K562 (cell line): ENCODE data around the gene PPP2R1B. TPM values are rescaled to one million over a fixed set of nuclear protein-coding genes. Genes with fewer than 3 reads are reported as not detected.

Experiments used
- ATAC-seq: fragments of 200-7000 bp; cut with Tn5 transposase; 3 replicates; pipeline ENCODE4 v1.9.1; 2020; ENCODE audit warnings: moderate library complexity
- BruUV-seq: library from RNA; stranded (reverse); fragments of 400-500 nt; replicated peaks from 2 replicates; lab custom pipeline; 2021; lab: Mats Ljungman, UMichigan
- CTCF ChIA-PET: fragments of 300-600 bp; formaldehyde crosslinking; extraction: SDS; loops from one replicate; lab custom pipeline; 2021; ENCODE audit warnings: low intra/inter-chr PET ratio; lab: Yijun Ruan, JAX
- POLR2A ChIA-PET: fragments of 300-600, 350-650 bp; sonication (Branson Sonifier 250); formaldehyde crosslinking; extraction: SDS; loops from one replicate; lab custom pipeline; 2021; ENCODE audit warnings: antibody characterized with exemption, inconsistent platforms; lab: Yijun Ruan, JAX
- DNase-seq, 4 experiments: peaks; one replicate each; pipeline versions ENCODE4 v3.0.0 to v3.0.0-alpha.2; 2011 to 2018; ENCODE audit warnings: low spot score in 3 of 4, mixed read lengths in 3 of 4; ENCODE audit errors: extremely low read depth in 1 of 4
- FAIRE-seq: peaks from 2 replicates; lab custom pipeline; 2011; peaks lifted over from hg19 to GRCh38; lab: Jason Lieb, UNC
- H2AFZ ChIP-seq: 2 replicates; pipeline ENCODE4 v1.6.0; 2011; ENCODE audit warnings: low read depth, low read length, control low read depth, inconsistent platforms
- H3K27ac ChIP-seq: fragments of 200-600 bp; 3 replicates; pipeline ENCODE4 v1.8.0; 2011; ENCODE audit warnings: low read depth, mild to moderate bottlenecking, control low read depth, inconsistent platforms, low read length, moderate library complexity, mixed read lengths; ENCODE audit errors: extremely low read depth
- H3K27me3 ChIP-seq, 2 experiments: fragments of 300-600 bp in 1 of 2; 2 replicates in 1 of 2; 3 replicates in 1 of 2; pipeline versions ENCODE4 v1.6.0 to v1.8.0; 2011; ENCODE audit warnings: inconsistent platforms in 2 of 2, low read length in 2 of 2, mild to moderate bottlenecking in 1 of 2, mixed read lengths in 1 of 2, moderate library complexity in 1 of 2; ENCODE audit not compliant: control insufficient read depth in 2 of 2, insufficient read depth in 2 of 2
- H3K36me3 ChIP-seq: fragments of 300-600 bp; 3 replicates; pipeline ENCODE4 v1.8.0; 2011; ENCODE audit warnings: mild to moderate bottlenecking, low read length, inconsistent platforms; ENCODE audit not compliant: control insufficient read depth, insufficient read depth
- H3K4me1 ChIP-seq, 2 experiments: fragments of 200-600 bp in 1 of 2; replicated peaks in 1 of 2; 2 replicates in 1 of 2; 3 replicates in 1 of 2; pipeline versions ENCODE4 v1.5.1 to v1.8.0; 2011; ENCODE audit warnings: inconsistent platforms in 2 of 2, low read length in 2 of 2, mild to moderate bottlenecking in 1 of 2, mixed read lengths in 1 of 2, moderate library complexity in 1 of 2; ENCODE audit not compliant: control insufficient read depth in 2 of 2, insufficient read depth in 2 of 2
- H3K4me2 ChIP-seq: 2 replicates; pipeline ENCODE4 v1.6.1; 2011; ENCODE audit warnings: low read length, control low read depth, inconsistent platforms, mixed read lengths; ENCODE audit not compliant: insufficient read depth
- H3K4me3 ChIP-seq: fragments of 200-600 bp; sonication (generic), shearing (Covaris generic); 2 replicates; pipeline ENCODE4 v1.5.1; 2016; ENCODE audit warnings: control low read depth, inconsistent platforms
- H3K79me2 ChIP-seq: fragments of 200-600 bp; 3 replicates; pipeline ENCODE4 v1.8.0; 2011; ENCODE audit warnings: low read length, inconsistent platforms; ENCODE audit not compliant: control insufficient read depth, insufficient read depth
- H3K9ac ChIP-seq, 2 experiments: 2 replicates each; pipeline versions ENCODE4 v1.6.0 to v1.6.1; 2011; ENCODE audit warnings: low read depth in 2 of 2, low read length in 2 of 2, control low read depth in 1 of 2, inconsistent platforms in 1 of 2, mild to moderate bottlenecking in 1 of 2, mixed read lengths in 1 of 2; ENCODE audit not compliant: insufficient read depth in 1 of 2
- H3K9me1 ChIP-seq: one replicate; pipeline ENCODE4 v1.6.0; 2011; ENCODE audit warnings: inconsistent platforms, mild to moderate bottlenecking, low read length, moderate library complexity; ENCODE audit not compliant: control insufficient read depth, insufficient read depth
- H3K9me3 ChIP-seq: replicated peaks from 2 replicates; pipeline ENCODE4 v1.5.1; 2011; ENCODE audit warnings: low read depth, low read length, inconsistent platforms; ENCODE audit not compliant: control insufficient read depth, insufficient read depth
- H4K20me1 ChIP-seq: replicated peaks from 2 replicates; pipeline ENCODE4 v1.6.1; 2011; ENCODE audit warnings: low read length, inconsistent platforms, mixed read lengths; ENCODE audit not compliant: control insufficient read depth, insufficient read depth
- BCL6 ChIP-seq: fragments of 250-450 bp; sonication (Bioruptor Pico); IDR thresholded peaks from 2 replicates; pipeline ENCODE4 v1.4.0; 2020
- BCOR ChIP-seq: fragments of 450-650 bp; IDR thresholded peaks from 2 replicates; pipeline ENCODE4 v1.6.1; 2016
- BMI1 ChIP-seq: fragments of 150-350 bp; IDR thresholded peaks from 2 replicates; pipeline ENCODE4 v1.6.1; 2014; ENCODE audit warnings: low read length
- HES1 ChIP-seq: fragments of 450-650 bp; IDR thresholded peaks from 2 replicates; pipeline ENCODE4 v1.6.1; 2016; ENCODE audit warnings: low read depth, mild to moderate bottlenecking, moderate library complexity
- PKNOX1 ChIP-seq: fragments of 450-650 bp; IDR thresholded peaks from 2 replicates; pipeline ENCODE4 v1.6.1; 2016
- POU5F1 ChIP-seq: fragments of 150-350 bp; IDR thresholded peaks from 2 replicates; pipeline ENCODE4 v1.6.1; 2014; ENCODE audit warnings: borderline replicate concordance, low read length, low read depth, mild to moderate bottlenecking; ENCODE audit not compliant: partially characterized antibody
- RB1 ChIP-seq: fragments of 450-650 bp; IDR thresholded peaks from 2 replicates; pipeline ENCODE4 v1.6.1; 2017; ENCODE audit warnings: low read depth, mild to moderate bottlenecking
- RBBP5 ChIP-seq: fragments of 200-600 bp; sonication (generic); IDR thresholded peaks from 2 replicates; pipeline ENCODE4 v1.6.1; 2012; ENCODE audit warnings: borderline replicate concordance, mild to moderate bottlenecking, low read length, control low read depth, inconsistent platforms; ENCODE audit not compliant: insufficient read depth, poor library complexity, severe bottlenecking
- STAT5B ChIP-seq: fragments of 250-450 bp; sonication (Bioruptor Pico); IDR thresholded peaks from 2 replicates; pipeline ENCODE4 v1.8.0; 2021; ENCODE audit warnings: mild to moderate bottlenecking, inconsistent platforms
- TSC22D4 ChIP-seq: fragments of 450-650 bp; IDR thresholded peaks from 2 replicates; pipeline ENCODE4 v1.6.1; 2016; ENCODE audit warnings: missing genetic modification characterization, missing biosample characterization, control low read depth
- ZBTB17 ChIP-seq: fragments of 450-650 bp; formaldehyde crosslinking; IDR thresholded peaks from 2 replicates; pipeline ENCODE4 v1.4.0; 2020; ENCODE audit warnings: mild to moderate bottlenecking
- ZNF175 ChIP-seq: fragments of 200-800 bp; sonication (Bioruptor generic); IDR thresholded peaks from 2 replicates; pipeline ENCODE4 v1.6.1; 2016; ENCODE audit warnings: low read depth, mild to moderate bottlenecking, missing genetic modification characterization, missing compliant biosample characterization
- WGBS: fragments of 100-300 bp; shearing (Covaris generic); methylation state at CpG from one replicate; pipeline ENCODE4 v1.1.6; 2016; ENCODE audit warnings: low coverage, mixed read lengths; ENCODE audit not compliant: insufficient coverage; ENCODE audit errors: missing lambda C conversion rate; 5-methylcytosine and 5-hydroxymethylcytosine counted together
- in situ Hi-C: fragments of 300-500 bp; cut with MboI; formaldehyde crosslinking; loops from 4 replicates; pipeline ENCODE4 v1.15.0; 2018; ENCODE audit warnings: inconsistent platforms, mixed read lengths
- intact Hi-C: fragments of 100-400 bp; cut with micrococcal nuclease; formaldehyde crosslinking; loops from 2 replicates; pipeline ENCODE4 v1.14.2; 2022
- polyA plus RNA-seq, 8 experiments: library from polyadenylated mRNA; depleted of rRNA in 4 of 8; stranded (reverse) in 5 of 8; unstranded in 3 of 8; fragments of >200 nt; fragmentation: Nextera tagmentation in 2 of 8; fragmentation: Illumina TruSeq in 1 of 8; extraction: Ambion mirVana in 2 of 8; extraction: Trizol in 1 of 8; gene quantifications; 2 replicates each; pipeline versions ENCODE4 v1.2.1 to v1.2.3, GENCODE V29; 2011 to 2014; ENCODE audit warnings: inconsistent platforms in 1 of 8, missing spikeins in 1 of 8
- total RNA-seq, 7 experiments: library from RNA; depleted of rRNA in 6 of 7; stranded (reverse); fragments of >200 nt in 6 of 7; fragmentation: Illumina TruSeq in 2 of 7; extraction: Trizol in 2 of 7; gene quantifications; 2 replicates each; pipeline versions ENCODE4 v1.2.1 to v1.2.3, GENCODE V29; 2011 to 2021; ENCODE audit warnings: low replicate concordance in 1 of 7

The PPP2R1B gene
- total and polyA plus RNA-seq, 9 of the 15 experiments (the other 6 are each of a cell fraction or from before 2014, with no cell fraction given): 24.6 to 68.5 (median 39.8) TPM

GRCh38 chr11:111814557-111815320, 48.5 kb upstream of the PPP2R1B start:
- CTCF ChIA-PET: no interaction called here
- Histone ChIP-seq H3K4me2 (no peak overlapping the region), H4K20me1 (no peaks in the 10 kb centered on the region), H3K9me3 (no peaks in the 10 kb centered on the region), H3K4me1 (no peaks in the 10 kb centered on the region), H3K27me3 (no peaks in the 10 kb centered on the region), H3K9ac (no peak overlapping the region), H3K36me3 (no peaks in the 10 kb centered on the region), H3K9me1 (no peaks in the 10 kb centered on the region), H3K79me2 (no peaks in the 10 kb centered on the region), H2AFZ (no peak overlapping the region), H3K27ac (no peak overlapping the region), H3K4me3 (no peak overlapping the region)
- FAIRE-seq (no peak), DNase-seq (no peak), ATAC-seq (no peak)
- no TSS peak for BruUV-seq
- POLR2A ChIA-PET: interaction anchor here (0.7 kb wide), 1 partner anchor 12 kb away, joined by 5 read pairs; no protein-coding TSS in a partner anchor
- intact Hi-C loops: no loop called here
- WGBS: 68% methylated on average over 8 of the region's 8 CpGs
- in situ Hi-C loops: no loop called here
- no peak for TF ChIP-seq RB1
- no peak for TF ChIP-seq STAT5B
- no peak for TF ChIP-seq TSC22D4 (tag)
- TF ChIP-seq ZBTB17 (CRISPR knock-in tag): no peak
- TF ChIP-seq PKNOX1: no peak
- no peak for TF ChIP-seq HES1
- no peak for TF ChIP-seq ZNF175 (CRISPR knock-in tag)
- TF ChIP-seq RBBP5: no peak
- TF ChIP-seq BCOR: no peak
- TF ChIP-seq POU5F1: no peak
- TF ChIP-seq BCL6 (CRISPR knock-in tag): no peak
- no peak for TF ChIP-seq BMI1
